Urinary bladder (tissue), 4 donors: ENCODE measurements around the gene LMBRD1. TPM values are rescaled to one million over a fixed set of nuclear protein-coding genes. Genes with fewer than 3 reads are reported as not detected.

Source experiments
- DNase-seq: peaks from one replicate; pipeline ENCODE4 v3.0.0-alpha.2; 2015; ENCODE audit errors: extremely low spot score
- H3K27ac ChIP-seq: one replicate; pipeline ENCODE4 v1.5.1; 2013; ENCODE audit warnings: low read depth, mild to moderate bottlenecking, moderate library complexity
- H3K36me3 ChIP-seq: one replicate; pipeline ENCODE4 v1.6.1; 2013; ENCODE audit warnings: mild to moderate bottlenecking, moderate library complexity; ENCODE audit not compliant: insufficient read depth
- H3K4me1 ChIP-seq: one replicate; pipeline ENCODE4 v1.6.1; 2013; ENCODE audit warnings: mild to moderate bottlenecking, moderate library complexity; ENCODE audit not compliant: insufficient read depth
- H3K4me3 ChIP-seq: one replicate; pipeline ENCODE4 v1.5.1; 2013; ENCODE audit warnings: low read depth, low read length
- WGBS: extraction: QIAGEN DNeasy Blood & Tissue Kit; methylation state at CpG from one replicate; pipeline ENCODE4 v1.1.7; 2013; 5-methylcytosine and 5-hydroxymethylcytosine counted together
- polyA plus RNA-seq: library from polyadenylated mRNA; stranded (reverse); fragments of 200-250 nt; gene quantifications from one replicate; pipeline ENCODE4 v1.2.3, GENCODE V29; 2013
- total RNA-seq: library from RNA; depleted of rRNA; stranded (reverse); fragments of >200 nt; gene quantifications from one replicate; pipeline ENCODE4 v1.2.3, GENCODE V29; 2014
- donor health status: healthy with polysubstance abuse.
- donor health status: healthy.

The LMBRD1 gene
- total and polyA plus RNA-seq, 2 donors, result 50.4 to 86.8 TPM

DNA sequence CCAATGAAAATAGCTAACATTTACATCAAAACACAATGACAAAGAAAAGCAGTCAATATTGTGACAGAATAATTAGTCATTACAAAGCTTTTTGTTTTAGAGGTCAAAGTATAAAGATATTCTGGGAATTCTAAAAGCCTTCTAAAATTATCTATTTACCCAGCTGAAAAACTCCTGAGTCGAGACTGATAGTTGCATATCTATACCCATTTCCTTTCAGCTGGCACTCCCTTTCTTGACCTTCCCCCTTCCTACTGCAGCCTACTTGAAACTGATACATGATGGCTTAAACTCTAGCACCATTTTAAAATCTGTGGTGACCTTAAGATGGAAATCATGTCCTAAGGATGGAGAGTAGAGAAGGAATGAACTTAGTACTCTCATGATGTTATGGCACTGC lies 38.6 kb downstream of the LMBRD1 start:
- Histone ChIP-seq H3K4me1 (no peaks in the 10 kb centered on the region), H3K4me3 (no peak overlapping the region), H3K27ac (no peak overlapping the region), H3K36me3 (no peaks in the 10 kb centered on the region)
- 45% methylated on average over 1 of the region's 1 CpG for WGBS
- DNase-seq, result no peak

DNA sequence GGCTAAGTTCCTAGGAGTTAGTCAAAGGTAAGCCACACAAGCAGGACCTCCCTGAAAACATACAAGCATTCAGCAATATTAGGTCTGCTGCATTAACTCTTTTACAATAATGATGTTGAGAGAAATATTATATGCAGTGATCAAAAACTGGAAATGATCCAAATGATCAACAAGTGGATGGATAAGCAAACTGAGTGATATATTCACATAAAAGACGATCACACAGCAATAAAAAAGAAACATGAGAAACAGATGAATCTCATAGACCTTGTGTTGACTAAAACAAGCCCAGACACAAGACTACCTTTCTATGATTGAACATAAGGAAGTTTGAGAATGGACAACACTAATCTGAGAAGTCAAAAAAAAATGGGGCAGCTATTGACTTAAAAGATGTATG lies 39.9 kb downstream of the LMBRD1 start:
- Histone ChIP-seq H3K4me1 (no peaks in the 10 kb centered on the region), H3K36me3 (no peaks in the 10 kb centered on the region), H3K4me3 (no peak overlapping the region), H3K27ac (peak overlapping the region; percentile 10)
- no peak for DNase-seq
- 55% methylated on average over 1 of the region's 1 CpG for WGBS

DNA sequence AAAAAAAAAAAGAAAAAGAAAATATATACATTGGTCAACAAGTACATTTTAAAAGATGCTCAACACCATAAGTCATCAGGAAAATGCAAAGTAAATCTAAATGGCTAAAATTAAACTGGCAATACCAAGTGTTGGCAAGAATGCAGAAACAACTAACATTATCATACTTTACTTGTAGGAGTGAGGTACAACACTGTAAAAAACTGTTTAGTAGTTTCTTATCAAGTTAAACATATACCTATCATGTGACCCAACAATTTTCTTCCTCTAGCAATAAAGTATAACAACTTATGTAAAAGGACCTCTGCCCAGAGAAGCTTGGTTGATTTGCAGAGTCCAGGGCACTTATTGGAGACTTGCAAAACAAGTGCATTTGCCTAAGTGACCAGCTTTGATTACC lies 40.4 kb downstream of the LMBRD1 start:
- Histone ChIP-seq H3K4me1 (no peaks in the 10 kb centered on the region), H3K27ac (no peak overlapping the region), H3K36me3 (no peaks in the 10 kb centered on the region), H3K4me3 (no peak overlapping the region)
- DNase-seq, result no peak

DNA sequence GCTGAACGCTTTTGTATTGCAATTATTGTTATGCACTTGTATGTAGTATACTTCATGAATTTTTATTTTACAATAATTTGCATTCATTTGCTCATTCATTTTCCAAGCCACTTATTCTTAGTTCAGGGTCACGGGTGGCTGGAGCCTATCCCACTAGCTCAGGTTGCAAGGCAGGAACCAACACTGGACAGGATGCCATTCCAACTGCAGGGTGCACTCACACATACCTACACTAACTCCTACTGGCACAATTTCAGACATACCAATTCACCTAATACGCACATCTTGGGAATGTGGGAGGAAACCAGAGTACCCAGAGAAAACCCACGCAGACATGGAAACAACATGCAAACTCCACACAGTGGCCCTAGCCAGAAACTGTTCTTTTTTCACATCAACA lies 61.8 kb downstream of the LMBRD1 start:
- Histone ChIP-seq H3K27ac (no peak overlapping the region), H3K4me1 (no peaks in the 10 kb centered on the region), H3K36me3 (no peaks in the 10 kb centered on the region), H3K4me3 (no peak overlapping the region)
- WGBS, result 94% methylated on average over 4 of the region's 4 CpGs
- no peak for DNase-seq

DNA sequence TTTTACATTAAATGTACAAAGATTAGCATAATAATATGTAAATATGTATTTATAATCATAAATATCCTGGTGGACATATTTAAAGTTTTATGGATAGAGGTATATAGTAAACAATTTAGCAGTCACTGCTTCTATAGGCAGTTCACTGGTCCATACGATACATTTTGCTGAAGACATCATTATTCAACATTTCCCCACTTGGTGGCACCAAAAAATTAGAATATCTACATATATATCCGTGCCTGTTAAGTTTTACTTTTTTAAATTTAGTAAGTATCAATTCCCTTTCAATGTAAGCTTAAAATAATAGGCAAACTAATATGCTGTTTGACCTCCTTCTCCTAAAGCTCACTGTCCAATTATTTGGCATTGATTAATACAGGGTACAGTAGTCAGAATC lies 64.2 kb downstream of the LMBRD1 start:
- Histone ChIP-seq H3K27ac (no peak overlapping the region), H3K36me3 (no peaks in the 10 kb centered on the region), H3K4me1 (no peaks in the 10 kb centered on the region), H3K4me3 (no peak overlapping the region)
- DNase-seq, result no peak
- WGBS, result 30% methylated on average over 2 of the region's 2 CpGs

DNA sequence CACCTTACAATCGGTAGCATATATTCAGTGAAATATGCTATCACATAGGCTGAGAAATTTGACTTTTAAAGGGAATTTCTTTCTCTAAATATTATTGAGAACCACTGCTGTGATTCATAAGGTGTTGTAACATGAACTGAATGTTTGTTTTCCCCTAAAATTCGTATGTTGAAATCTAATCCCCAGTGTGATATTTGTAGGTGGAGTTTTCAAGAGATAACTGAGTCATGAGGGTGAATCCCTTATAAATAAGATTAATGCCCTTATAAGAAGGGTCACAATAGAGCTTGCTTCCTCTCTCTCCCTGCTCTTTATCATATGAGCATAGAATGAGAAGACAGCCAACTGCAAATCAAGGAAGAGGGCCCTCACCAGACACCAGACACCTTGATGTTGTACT lies 64.8 kb downstream of the LMBRD1 start:
- Histone ChIP-seq H3K36me3 (no peaks in the 10 kb centered on the region), H3K4me1 (no peaks in the 10 kb centered on the region), H3K27ac (no peak overlapping the region), H3K4me3 (no peak overlapping the region)
- WGBS, result 54% methylated on average over 2 of the region's 2 CpGs
- DNase-seq, result no peak

DNA sequence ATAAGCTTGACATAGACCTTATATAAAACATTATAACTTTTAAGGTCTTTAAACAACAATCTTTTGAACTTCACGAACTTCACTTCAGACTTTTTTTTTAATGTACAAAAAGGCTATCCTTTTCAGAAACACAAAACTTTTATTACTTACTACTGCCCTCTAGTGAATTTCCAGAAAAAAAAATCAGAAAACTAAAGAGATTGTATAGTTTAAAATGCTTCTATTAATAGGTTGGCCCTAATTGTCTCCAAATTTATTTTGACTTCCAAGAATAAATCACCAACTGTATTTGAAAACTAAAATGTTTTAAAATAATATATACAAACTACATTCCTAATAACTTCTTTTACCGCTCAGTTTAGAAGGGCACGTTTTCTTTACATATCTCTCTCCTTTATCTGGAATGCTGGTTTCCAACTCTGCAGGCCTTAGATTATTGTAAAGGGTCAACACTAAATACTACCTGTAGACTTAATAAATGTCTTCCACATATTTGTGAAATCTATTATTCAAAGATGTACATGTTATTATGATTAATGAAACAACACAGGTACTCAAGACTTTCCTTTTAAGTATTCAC lies 66.8 kb downstream of the LMBRD1 start:
- no peak overlapping the region for H3K27ac ChIP-seq
- DNase-seq, result no peak
- no peaks in the 10 kb centered on the region for H3K4me1 ChIP-seq
- WGBS, result 52% methylated on average over 3 of the region's 3 CpGs
- H3K4me3 ChIP-seq, result no peak overlapping the region
- H3K36me3 ChIP-seq, result no peaks in the 10 kb centered on the region

DNA sequence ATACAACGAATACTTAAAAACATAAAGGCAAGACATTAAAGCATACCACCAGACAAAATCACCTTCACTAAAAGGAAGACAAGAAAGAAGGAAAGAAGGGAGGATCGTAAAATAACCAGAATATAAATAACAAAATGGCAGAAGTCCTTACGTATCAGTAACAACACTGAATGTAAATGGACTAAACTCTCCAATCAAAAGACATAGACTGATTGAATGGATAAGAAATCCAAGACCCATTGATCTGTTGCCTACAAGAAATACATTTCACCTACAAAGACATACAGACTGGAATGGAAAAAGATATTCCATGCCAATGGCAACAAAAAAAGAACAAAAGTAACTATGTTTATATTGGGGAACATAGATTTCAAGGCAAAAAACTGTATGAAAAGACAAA lies 74.1 kb downstream of the LMBRD1 start:
- 97% methylated on average over 3 of the region's 3 CpGs for WGBS
- Histone ChIP-seq H3K27ac (no peak overlapping the region), H3K4me1 (no peaks in the 10 kb centered on the region), H3K36me3 (no peaks in the 10 kb centered on the region), H3K4me3 (no peak overlapping the region)
- DNase-seq, result no peak

DNA sequence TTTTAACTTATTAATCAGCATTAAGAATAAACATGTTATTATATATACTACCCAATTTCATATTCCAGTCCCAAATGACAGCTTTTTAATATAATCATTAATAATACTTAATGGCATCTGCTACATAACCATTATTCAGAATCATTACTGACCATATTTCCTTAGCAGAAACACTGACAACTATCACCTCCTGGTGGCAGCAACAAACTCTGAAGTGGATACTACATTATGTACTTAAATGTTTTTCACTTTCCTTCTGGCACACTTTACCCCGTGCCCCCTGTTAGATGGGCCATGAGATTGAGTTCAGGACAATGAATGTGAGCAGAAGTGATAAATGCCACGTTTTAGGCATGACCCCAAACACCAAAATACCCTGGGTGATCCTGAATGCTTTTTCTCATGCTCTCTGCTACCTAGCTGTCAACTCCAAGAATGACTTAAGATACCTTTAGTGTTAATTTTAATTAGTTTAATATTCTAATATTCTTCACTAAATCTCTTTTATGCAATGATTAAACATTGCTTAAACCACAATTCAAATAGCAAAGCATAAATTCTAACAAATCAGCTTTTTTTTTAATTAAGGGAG lies 77.1 kb downstream of the LMBRD1 start:
- DNase-seq, result no peak
- Histone ChIP-seq H3K36me3 (no peaks in the 10 kb centered on the region), H3K4me1 (no peaks in the 10 kb centered on the region), H3K27ac (no peak overlapping the region), H3K4me3 (no peak overlapping the region)
- WGBS, result 44% methylated on average over 2 of the region's 2 CpGs

DNA sequence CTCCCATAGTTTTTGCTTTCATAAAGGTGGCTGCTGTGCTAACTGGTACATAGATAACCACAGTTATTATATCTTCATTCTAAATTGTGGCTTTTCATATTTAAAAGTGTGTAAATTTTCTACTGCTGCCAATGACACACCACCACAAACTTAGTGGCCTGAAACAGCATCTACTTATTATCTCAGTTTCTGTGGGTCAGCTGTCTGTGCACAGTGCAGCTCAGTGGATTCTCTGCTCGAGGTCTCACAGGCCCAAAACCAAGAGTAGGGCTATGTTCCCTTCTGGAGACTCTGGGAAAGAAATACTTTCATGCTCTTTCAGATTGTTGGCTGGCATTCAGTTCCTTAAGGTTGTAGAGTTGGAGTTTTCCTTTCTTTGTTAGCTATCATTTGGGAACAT lies 90.1 kb downstream of the LMBRD1 start:
- Histone ChIP-seq H3K27ac (no peak overlapping the region), H3K4me1 (no peaks in the 10 kb centered on the region), H3K4me3 (no peak overlapping the region), H3K36me3 (peaks cover under 1% of the 10 kb centered on the region)
- 96% methylated on average over 1 of the region's 1 CpG for WGBS
- no peak for DNase-seq

DNA sequence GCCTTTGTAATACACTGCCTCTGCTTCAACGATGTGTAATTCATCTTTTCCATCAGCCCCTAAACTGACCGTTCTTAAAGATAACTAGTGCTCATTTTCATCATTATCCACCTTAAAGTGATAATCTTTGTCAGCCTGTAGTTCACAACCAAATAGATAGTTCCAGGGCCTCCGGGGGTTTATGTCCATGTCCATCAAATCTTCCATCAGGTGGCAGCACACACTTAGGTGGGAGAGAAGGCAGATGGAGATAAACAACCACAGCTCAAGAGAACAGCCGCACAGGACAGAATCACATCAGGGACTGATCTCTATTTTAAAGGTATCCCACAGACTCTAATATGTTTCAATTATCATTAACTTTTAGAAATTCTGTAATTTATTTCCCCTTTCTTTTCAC lies 90.9 kb downstream of the LMBRD1 start:
- H3K4me3 ChIP-seq, result no peak overlapping the region
- no peaks in the 10 kb centered on the region for H3K36me3 ChIP-seq
- H3K4me1 ChIP-seq, result no peaks in the 10 kb centered on the region
- no peak for DNase-seq
- no peak overlapping the region for H3K27ac ChIP-seq
- 88% methylated on average over 4 of the region's 4 CpGs for WGBS

DNA sequence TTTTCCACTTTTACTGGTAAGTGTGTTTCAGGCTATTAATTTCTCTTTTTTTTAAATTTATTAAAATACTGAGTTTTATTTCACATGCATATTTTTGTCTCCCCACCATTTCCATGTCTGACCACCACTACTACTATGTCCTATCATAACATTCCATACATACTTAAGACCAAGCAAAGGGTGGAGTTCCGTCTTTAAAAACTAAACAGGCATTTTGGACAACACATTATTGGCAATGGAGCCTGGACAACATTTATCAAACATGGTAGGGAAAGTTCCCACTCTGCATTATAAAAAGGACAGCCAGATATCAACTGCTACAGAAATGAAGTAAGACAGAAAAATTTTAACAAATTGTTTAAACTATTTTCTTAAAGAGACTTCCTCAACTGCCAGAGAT lies 91.9 kb downstream of the LMBRD1 start:
- Histone ChIP-seq H3K4me3 (no peak overlapping the region), H3K36me3 (no peaks in the 10 kb centered on the region)

DNA sequence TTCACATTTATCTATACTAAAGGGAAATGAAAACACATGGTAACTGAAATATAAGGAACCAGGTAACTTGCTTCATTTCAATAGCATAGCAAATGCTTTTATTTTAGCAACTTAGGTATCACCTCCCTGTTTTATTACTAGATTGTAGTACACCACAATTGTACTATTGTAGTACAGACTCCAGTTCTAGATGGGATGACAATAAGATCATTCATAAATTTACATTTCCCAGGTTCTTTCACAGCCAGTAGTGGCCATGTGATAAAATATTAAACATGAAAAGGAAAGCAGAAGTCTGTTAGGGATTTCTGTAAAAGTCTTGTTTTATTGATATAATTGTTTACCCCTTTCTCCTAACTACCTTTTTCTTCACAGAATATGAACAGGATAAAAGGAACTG lies 97.2 kb downstream of the LMBRD1 start:
- Histone ChIP-seq H3K36me3 (peaks cover 2% of the 10 kb centered on the region), H3K4me1 (no peaks in the 10 kb centered on the region), H3K27ac (no peak overlapping the region), H3K4me3 (no peak overlapping the region)
- DNase-seq, result no peak

More for the DNA sequence above, 91.9 kb downstream of the LMBRD1 start:
- Histone ChIP-seq H3K27ac (no peak overlapping the region), H3K4me1 (no peaks in the 10 kb centered on the region)
- 72% methylated on average over 1 of the region's 1 CpG for WGBS
- DNase-seq, result no peak

DNA sequence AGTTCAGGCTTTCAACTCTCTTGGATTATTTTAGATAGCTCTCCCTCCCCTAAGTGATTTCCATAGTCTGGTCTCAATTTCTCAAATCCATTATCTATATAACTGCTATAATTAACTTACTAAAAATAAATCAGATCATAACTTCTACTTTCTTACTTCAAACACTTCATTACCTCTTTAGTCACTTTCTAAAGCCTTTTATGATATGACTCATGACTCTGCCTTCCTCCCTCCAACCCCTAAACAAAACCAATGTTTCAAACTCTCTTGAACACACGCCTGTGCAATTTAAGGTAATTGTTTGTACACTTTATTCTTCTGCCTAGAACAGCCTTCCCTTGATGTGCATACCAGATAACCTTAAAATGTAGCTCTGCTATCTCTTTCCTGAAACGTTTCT lies 100.5 kb downstream of the LMBRD1 start:
- H3K4me3 ChIP-seq, result no peak overlapping the region
- no peak for DNase-seq
- no peaks in the 10 kb centered on the region for H3K4me1 ChIP-seq
- 63% methylated on average over 2 of the region's 2 CpGs for WGBS
- no peak overlapping the region for H3K27ac ChIP-seq
- peaks cover 2% of the 10 kb centered on the region for H3K36me3 ChIP-seq

DNA sequence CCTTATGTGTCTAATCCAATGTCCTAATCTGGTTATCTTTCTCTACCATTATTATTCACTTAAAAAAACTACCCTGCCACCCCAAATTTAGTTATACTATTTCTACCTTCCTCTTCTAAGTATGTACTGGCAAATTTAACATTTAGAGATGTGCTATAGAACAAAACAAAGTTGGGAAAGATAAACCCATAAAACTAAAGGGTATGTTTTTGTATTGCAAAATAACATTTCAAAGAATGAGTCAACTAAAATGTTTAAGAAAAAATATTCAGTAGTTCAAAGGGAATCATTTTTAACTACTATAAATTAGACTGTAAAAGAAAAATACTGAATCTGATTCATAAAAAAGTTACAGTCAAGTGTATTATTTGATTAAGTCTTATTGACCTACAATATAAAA lies 103.0 kb downstream of the LMBRD1 start:
- no peak overlapping the region for H3K27ac ChIP-seq
- no peak overlapping the region for H3K4me3 ChIP-seq
- no peak for DNase-seq
- H3K4me1 ChIP-seq, result no peaks in the 10 kb centered on the region
- peaks cover 2% of the 10 kb centered on the region for H3K36me3 ChIP-seq
